ENCODE results near the gene STRN4.

The STRN4 gene, protein sequence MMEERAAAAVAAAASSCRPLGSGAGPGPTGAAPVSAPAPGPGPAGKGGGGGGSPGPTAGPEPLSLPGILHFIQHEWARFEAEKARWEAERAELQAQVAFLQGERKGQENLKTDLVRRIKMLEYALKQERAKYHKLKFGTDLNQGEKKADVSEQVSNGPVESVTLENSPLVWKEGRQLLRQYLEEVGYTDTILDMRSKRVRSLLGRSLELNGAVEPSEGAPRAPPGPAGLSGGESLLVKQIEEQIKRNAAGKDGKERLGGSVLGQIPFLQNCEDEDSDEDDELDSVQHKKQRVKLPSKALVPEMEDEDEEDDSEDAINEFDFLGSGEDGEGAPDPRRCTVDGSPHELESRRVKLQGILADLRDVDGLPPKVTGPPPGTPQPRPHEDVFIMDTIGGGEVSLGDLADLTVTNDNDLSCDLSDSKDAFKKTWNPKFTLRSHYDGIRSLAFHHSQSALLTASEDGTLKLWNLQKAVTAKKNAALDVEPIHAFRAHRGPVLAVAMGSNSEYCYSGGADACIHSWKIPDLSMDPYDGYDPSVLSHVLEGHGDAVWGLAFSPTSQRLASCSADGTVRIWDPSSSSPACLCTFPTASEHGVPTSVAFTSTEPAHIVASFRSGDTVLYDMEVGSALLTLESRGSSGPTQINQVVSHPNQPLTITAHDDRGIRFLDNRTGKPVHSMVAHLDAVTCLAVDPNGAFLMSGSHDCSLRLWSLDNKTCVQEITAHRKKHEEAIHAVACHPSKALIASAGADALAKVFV

DNA sequence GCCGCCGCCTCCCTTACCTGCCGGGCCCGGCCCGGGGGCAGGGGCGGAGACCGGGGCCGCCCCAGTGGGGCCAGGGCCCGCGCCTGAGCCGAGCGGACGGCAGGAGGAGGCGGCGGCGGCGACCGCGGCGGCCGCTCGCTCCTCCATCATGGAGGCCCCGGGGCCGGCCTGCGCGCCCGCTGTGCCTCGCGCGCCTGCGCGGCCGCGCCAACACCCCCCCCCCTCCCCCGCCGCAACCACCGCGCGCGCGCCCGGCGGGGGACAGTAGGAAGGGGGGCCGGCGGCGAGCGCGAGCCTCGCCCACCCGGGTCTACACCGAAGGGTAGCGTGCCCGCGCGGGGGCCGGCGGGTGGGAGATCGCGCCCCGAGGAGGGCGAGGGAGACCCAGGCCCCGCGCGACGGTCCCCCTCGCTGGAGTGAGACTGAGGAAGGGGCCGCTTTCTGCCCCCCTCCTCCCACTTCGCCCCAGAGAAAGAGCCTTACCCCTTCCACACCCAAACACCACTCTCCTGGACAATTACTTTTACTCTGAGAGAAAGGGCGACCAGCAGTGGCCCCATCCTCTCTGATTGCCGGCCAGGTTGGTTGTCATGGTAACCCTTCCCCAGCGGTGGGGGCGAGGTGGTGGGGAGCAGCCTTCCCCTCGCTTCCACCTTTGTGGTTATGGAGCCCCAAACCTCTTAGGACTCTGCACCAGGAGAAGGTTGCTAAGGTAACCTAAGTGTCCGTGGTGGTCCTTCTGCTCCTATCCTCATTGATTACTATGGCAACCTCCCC, at the start of gene STRN4:
Gene STRN4, minus strand, starts transcription at position 170 of the 777 bp plus-strand sequence. Its CDS starts 20 bp downstream, at position 150.
- Histone ChIP-seq H3K9me3 (ENCODE audit: control insufficient read depth in 1 of 2, low read length in 2 of 2) (no peaks in the 10 kb centered on the region), H3K36me3 (ENCODE audit: control insufficient read depth in 1 of 2, insufficient read depth in 2 of 2, low read length in 2 of 2) (peaks cover 0 to 11% of the 10 kb centered on the region in 2 donors), H3K9ac (ENCODE audit: low read depth in 1 of 2, low read length in 2 of 2) (peak within 1 kb of the TSS; percentile 85 to 96), H3K4me1 (ENCODE audit: control insufficient read depth in 1 of 2, insufficient read depth in 2 of 2, low read length in 2 of 2) (peaks cover 13 to 22% of the 10 kb centered on the region in 2 donors), H3K27ac (ENCODE audit: low read depth, low read length) (no peak within 1 kb of the TSS), H3K27me3 (ENCODE audit: control insufficient read depth in 1 of 2, insufficient read depth in 2 of 2, low read length in 2 of 2) (no peaks in the 10 kb centered on the region), H3K4me3 (ENCODE audit: low read depth in 1 of 2, low read length in 2 of 2) (peak within 1 kb of the TSS; percentile 82 to 91)

- H3K27me3 ChIP-seq (ENCODE audit: control insufficient read depth in 1 of 2, insufficient read depth in 2 of 2, low read length in 2 of 2) = no peaks in the 10 kb centered on the region
- H3K36me3 ChIP-seq (ENCODE audit: control insufficient read depth in 1 of 2, insufficient read depth in 2 of 2, low read length in 2 of 2) = no peaks in the 10 kb centered on the region
- H3K9me3 ChIP-seq (ENCODE audit: control insufficient read depth in 1 of 2, low read length in 2 of 2) = no peaks in the 10 kb centered on the region
- no peak overlapping the region for H3K9ac ChIP-seq (ENCODE audit: low read depth in 1 of 2, low read length in 2 of 2)
- no peak overlapping the region for H3K4me3 ChIP-seq (ENCODE audit: low read depth in 1 of 2, low read length in 2 of 2)
- H3K27ac ChIP-seq (ENCODE audit: low read depth, low read length) = no peak overlapping the region
- peaks cover 0 to 6% of the 10 kb centered on the region in 2 donors for H3K4me1 ChIP-seq (ENCODE audit: control insufficient read depth in 1 of 2, insufficient read depth in 2 of 2, low read length in 2 of 2)
These were observed 45.7 kb upstream of the STRN4 start for GRCh38 chr19:46791944-46792343.

DNA sequence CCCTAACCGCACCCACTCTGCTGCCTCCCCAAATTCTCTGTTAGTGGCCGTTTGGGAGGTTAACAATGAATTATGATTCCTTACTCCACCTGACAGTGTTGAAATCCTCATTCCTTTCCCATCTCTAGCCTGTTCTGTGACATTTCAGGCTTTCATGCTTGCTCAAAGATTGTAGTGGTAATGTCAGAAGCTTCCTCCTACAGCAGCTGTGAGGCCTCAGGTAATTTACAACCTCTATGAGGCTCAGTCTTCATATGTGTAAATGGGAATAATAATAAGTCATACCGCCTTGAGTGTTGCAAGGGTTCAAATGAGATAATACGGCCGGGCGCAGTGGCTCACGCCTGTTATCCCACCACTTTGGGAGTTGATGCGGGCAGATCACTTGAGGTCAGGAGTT, 43.1 kb upstream of the STRN4 start:
- Histone ChIP-seq H3K36me3 (ENCODE audit: control insufficient read depth in 1 of 2, insufficient read depth in 2 of 2, low read length in 2 of 2) (no peaks in the 10 kb centered on the region), H3K27me3 (ENCODE audit: control insufficient read depth in 1 of 2, insufficient read depth in 2 of 2, low read length in 2 of 2) (no peaks in the 10 kb centered on the region), H3K9me3 (ENCODE audit: control insufficient read depth in 1 of 2, low read length in 2 of 2) (no peaks in the 10 kb centered on the region), H3K27ac (ENCODE audit: low read depth, low read length) (no peak overlapping the region), H3K9ac (ENCODE audit: low read depth in 1 of 2, low read length in 2 of 2) (no peak overlapping the region), H3K4me1 (ENCODE audit: control insufficient read depth in 1 of 2, insufficient read depth in 2 of 2, low read length in 2 of 2) (peaks cover 12 to 29% of the 10 kb centered on the region in 2 donors), H3K4me3 (ENCODE audit: low read depth in 1 of 2, low read length in 2 of 2) (no peak overlapping the region)

- no peak overlapping the region for H3K9ac ChIP-seq (ENCODE audit: low read depth in 1 of 2, low read length in 2 of 2)
- H3K9me3 ChIP-seq (ENCODE audit: control insufficient read depth in 1 of 2, low read length in 2 of 2) = no peaks in the 10 kb centered on the region
- H3K27ac ChIP-seq (ENCODE audit: low read depth, low read length) = no peak overlapping the region
- no peaks in the 10 kb centered on the region for H3K36me3 ChIP-seq (ENCODE audit: control insufficient read depth in 1 of 2, insufficient read depth in 2 of 2, low read length in 2 of 2)
- H3K4me3 ChIP-seq (ENCODE audit: low read depth in 1 of 2, low read length in 2 of 2) = no peak overlapping the region
- H3K4me1 ChIP-seq (ENCODE audit: control insufficient read depth in 1 of 2, insufficient read depth in 2 of 2, low read length in 2 of 2) = peaks cover 17 to 33% of the 10 kb centered on the region in 2 donors
- H3K27me3 ChIP-seq (ENCODE audit: control insufficient read depth in 1 of 2, insufficient read depth in 2 of 2, low read length in 2 of 2) = no peaks in the 10 kb centered on the region
These were observed 42.7 kb upstream of the STRN4 start for GRCh38 chr19:46788968-46789338.

- Histone ChIP-seq H3K4me1 (ENCODE audit: control insufficient read depth in 1 of 2, insufficient read depth in 2 of 2, low read length in 2 of 2) (peaks cover 19 to 35% of the 10 kb centered on the region in 2 donors), H3K9ac (ENCODE audit: low read depth in 1 of 2, low read length in 2 of 2) (peak within 1 kb of the TSS; percentile 81 to 84), H3K9me3 (ENCODE audit: control insufficient read depth in 1 of 2, low read length in 2 of 2) (no peaks in the 10 kb centered on the region), H3K4me3 (ENCODE audit: low read depth in 1 of 2, low read length in 2 of 2) (peak within 1 kb of the TSS; percentile 78 to 83), H3K36me3 (ENCODE audit: control insufficient read depth in 1 of 2, insufficient read depth in 2 of 2, low read length in 2 of 2) (no peaks in the 10 kb centered on the region), H3K27me3 (ENCODE audit: control insufficient read depth in 1 of 2, insufficient read depth in 2 of 2, low read length in 2 of 2) (no peaks in the 10 kb centered on the region), H3K27ac (ENCODE audit: low read depth, low read length) (peak within 1 kb of the TSS; percentile 64)
These were observed 42.2 kb upstream of the STRN4 start, which contains the start of gene SLC1A5 for GRCh38 chr19:46788262-46788967. SLC1A5 (minus strand) TSS chr19:46788594; CDS start chr19:46787965, 629 bp downstream.

- H3K4me1 ChIP-seq (ENCODE audit: control insufficient read depth in 1 of 2, insufficient read depth in 2 of 2, low read length in 2 of 2) = peaks cover 19 to 41% of the 10 kb centered on the region in 2 donors
- peak overlapping the region; percentile 81 to 84 for H3K9ac ChIP-seq (ENCODE audit: low read depth in 1 of 2, low read length in 2 of 2)
- H3K36me3 ChIP-seq (ENCODE audit: control insufficient read depth in 1 of 2, insufficient read depth in 2 of 2, low read length in 2 of 2) = peaks cover 0 to 5% of the 10 kb centered on the region in 2 donors
- peak overlapping the region; percentile 64 for H3K27ac ChIP-seq (ENCODE audit: low read depth, low read length)
- no peaks in the 10 kb centered on the region for H3K9me3 ChIP-seq (ENCODE audit: control insufficient read depth in 1 of 2, low read length in 2 of 2)
- H3K4me3 ChIP-seq (ENCODE audit: low read depth in 1 of 2, low read length in 2 of 2) = peak overlapping the region; percentile 78 to 83
- H3K27me3 ChIP-seq (ENCODE audit: control insufficient read depth in 1 of 2, insufficient read depth in 2 of 2, low read length in 2 of 2) = no peaks in the 10 kb centered on the region
These were observed 41.3 kb upstream of the STRN4 start for GRCh38 chr19:46787331-46788261.

DNA sequence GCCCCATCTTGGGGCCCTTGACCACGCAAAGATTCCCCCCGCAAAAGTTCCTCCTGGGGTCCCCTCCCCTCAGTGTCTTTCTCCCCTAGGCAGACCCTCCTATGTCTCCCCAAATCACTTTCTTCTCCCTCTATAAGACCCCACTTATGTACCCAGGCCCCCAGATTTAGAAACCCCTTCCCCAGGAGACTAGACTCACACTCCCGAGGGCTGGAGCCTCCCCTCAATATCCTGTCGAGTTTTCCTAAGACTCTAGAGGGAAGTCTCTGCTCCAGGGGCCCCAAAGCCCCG, 40.7 kb upstream of the STRN4 start:
- Histone ChIP-seq H3K36me3 (ENCODE audit: control insufficient read depth in 1 of 2, insufficient read depth in 2 of 2, low read length in 2 of 2) (peaks cover 3 to 8% of the 10 kb centered on the region in 2 donors), H3K9ac (ENCODE audit: low read depth in 1 of 2, low read length in 2 of 2) (peak overlapping the region; percentile 81 to 84), H3K27ac (ENCODE audit: low read depth, low read length) (peak overlapping the region; percentile 72), H3K4me1 (ENCODE audit: control insufficient read depth in 1 of 2, insufficient read depth in 2 of 2, low read length in 2 of 2) (peaks cover 19 to 41% of the 10 kb centered on the region in 2 donors), H3K4me3 (ENCODE audit: low read depth in 1 of 2, low read length in 2 of 2) (peak overlapping the region; percentile 78 to 83), H3K27me3 (ENCODE audit: control insufficient read depth in 1 of 2, insufficient read depth in 2 of 2, low read length in 2 of 2) (no peaks in the 10 kb centered on the region), H3K9me3 (ENCODE audit: control insufficient read depth in 1 of 2, low read length in 2 of 2) (no peaks in the 10 kb centered on the region)

- peak overlapping the region; percentile 78 to 83 for H3K4me3 ChIP-seq (ENCODE audit: low read depth in 1 of 2, low read length in 2 of 2)
- H3K4me1 ChIP-seq (ENCODE audit: control insufficient read depth in 1 of 2, insufficient read depth in 2 of 2, low read length in 2 of 2) = peaks cover 19 to 41% of the 10 kb centered on the region in 2 donors
- peaks cover 7 to 8% of the 10 kb centered on the region in 2 donors for H3K36me3 ChIP-seq (ENCODE audit: control insufficient read depth in 1 of 2, insufficient read depth in 2 of 2, low read length in 2 of 2)
- peak overlapping the region; percentile 81 to 84 for H3K9ac ChIP-seq (ENCODE audit: low read depth in 1 of 2, low read length in 2 of 2)
- H3K9me3 ChIP-seq (ENCODE audit: control insufficient read depth in 1 of 2, low read length in 2 of 2) = no peaks in the 10 kb centered on the region
- H3K27me3 ChIP-seq (ENCODE audit: control insufficient read depth in 1 of 2, insufficient read depth in 2 of 2, low read length in 2 of 2) = no peaks in the 10 kb centered on the region
- H3K27ac ChIP-seq (ENCODE audit: low read depth, low read length) = peak overlapping the region; percentile 72
These were observed 40.2 kb upstream of the STRN4 start for GRCh38 chr19:46786236-46787039.

Measured in duodenal mucosa (tissue), 2 donors.